ENCODE measurements around the gene HPSE.

HPSE gene

GRCh38 chr4:83361416-83362103 is 26.9 kb upstream of the HPSE start:
- POLR2A ChIA-PET: interaction anchor here (1.1 kb wide), 1 partner anchor 77 kb away, joined by 6 read pairs; the partner anchor contains the start of gene COQ2

GRCh38 chr4:83360018-83360417 is 25.4 kb upstream of the HPSE start:
- ChIA-PET POLR2A (no interaction called here), CTCF (no interaction called here)
- TF ChIP-seq BHLHE40 (IDR thresholded peaks at IDR 0.05; ENCODE audit: borderline replicate concordance): no peak
- TF ChIP-seq ELF4 (IDR thresholded peaks at IDR 0.05): no peak
- no peak for TF ChIP-seq FOXK2 (IDR thresholded peaks at IDR 0.05)
- TF ChIP-seq CTBP1 (IDR thresholded peaks at IDR 0.05; ENCODE audit: borderline replicate concordance): no peak
- no peak for TF ChIP-seq ZNF384 (IDR thresholded peaks at IDR 0.05)
- TF ChIP-seq HDGF (IDR thresholded peaks at IDR 0.05; ENCODE audit: borderline replicate concordance): no peak
- no peak for TF ChIP-seq ARNT (IDR thresholded peaks at IDR 0.05)
- TF ChIP-seq NFRKB (IDR thresholded peaks at IDR 0.05): no peak
- no peak for TF ChIP-seq FOXA1 (IDR thresholded peaks at IDR 0.05)
- TF ChIP-seq SUZ12 (IDR thresholded peaks at IDR 0.05): no peak
- no peak for TF ChIP-seq PKNOX1 (IDR thresholded peaks at IDR 0.05)
- no peak for TF ChIP-seq L3MBTL2 (conservative IDR thresholded peaks at IDR 0.05)
- TF ChIP-seq TARDBP (IDR thresholded peaks at IDR 0.05): no peak
- TF ChIP-seq SP1 (IDR thresholded peaks at IDR 0.05): no peak
- DNase-seq (ENCODE audit: extremely low spot score): no peak

More at GRCh38 chr4:83361416-83362103, 26.9 kb upstream of the HPSE start:
- TF ChIP-seq PKNOX1 (IDR thresholded peaks at IDR 0.05) (no peak), NFRKB (IDR thresholded peaks at IDR 0.05) (no peak), BHLHE40 (IDR thresholded peaks at IDR 0.05; ENCODE audit: borderline replicate concordance) (no peak), FOXM1 (IDR thresholded peaks at IDR 0.05; ENCODE audit: borderline replicate concordance) (no peak), CTBP1 (IDR thresholded peaks at IDR 0.05; ENCODE audit: borderline replicate concordance) (no peak), FOXK2 (IDR thresholded peaks at IDR 0.05) (no peak), SUZ12 (IDR thresholded peaks at IDR 0.05) (no peak), FOXA1 (IDR thresholded peaks at IDR 0.05) (no peak), L3MBTL2 (conservative IDR thresholded peaks at IDR 0.05) (no peak), ARNT (IDR thresholded peaks at IDR 0.05) (no peak)
- CTCF ChIA-PET: interaction anchor here (0.6 to 1.3 kb wide), 5 partner anchors 80 to 278 kb away, joined by 3 read pairs; no protein-coding TSS in a partner anchor
- DNase-seq (ENCODE audit: extremely low spot score): no peak

- no peak for DNase-seq (ENCODE audit: extremely low spot score)
- CTCF ChIA-PET: interaction anchor here (0.6 kb wide), 1 partner anchor 116 kb away, joined by 3 read pairs; no protein-coding TSS in a partner anchor
- no peak for TF ChIP-seq ARNT (IDR thresholded peaks at IDR 0.05)
- POLR2A ChIA-PET: no interaction called here
Observed at GRCh38 chr4:83358410-83358809, 23.8 kb upstream of the HPSE start.

- no peak for TF ChIP-seq FOXK2 (IDR thresholded peaks at IDR 0.05)
- no peak for TF ChIP-seq SUZ12 (IDR thresholded peaks at IDR 0.05)
- peak; percentile 18; the same call in 1 of the 2 replicates for TF ChIP-seq CTBP1 (IDR thresholded peaks at IDR 0.05; ENCODE audit: borderline replicate concordance)
- CTCF ChIA-PET: interaction anchor here (0.5 kb wide), 1 partner anchor 154 kb away, joined by 4 read pairs; no protein-coding TSS in a partner anchor
- no peak for DNase-seq (ENCODE audit: extremely low spot score)
- POLR2A ChIA-PET: interaction anchor here (1.1 kb wide), 2 partner anchors 22 to 99 kb away, joined by 3 to 4 read pairs; partner anchors contain the start of genes HELQ and MRPS18C
Observed at GRCh38 chr4:83356899-83357661, 22.4 kb upstream of the HPSE start.

GRCh38 chr4:83353516-83353915 is 18.9 kb upstream of the HPSE start:
- CTCF ChIA-PET: no interaction called here
- TF ChIP-seq FOXA1 (IDR thresholded peaks at IDR 0.05): no peak
- TF ChIP-seq FOXK2 (IDR thresholded peaks at IDR 0.05): no peak
- TF ChIP-seq SUZ12 (IDR thresholded peaks at IDR 0.05): no peak
- TF ChIP-seq TARDBP (IDR thresholded peaks at IDR 0.05): no peak
- TF ChIP-seq BHLHE40 (IDR thresholded peaks at IDR 0.05; ENCODE audit: borderline replicate concordance): no peak
- no peak for TF ChIP-seq SP1 (IDR thresholded peaks at IDR 0.05)
- TF ChIP-seq HDGF (IDR thresholded peaks at IDR 0.05; ENCODE audit: borderline replicate concordance): no peak
- no peak for TF ChIP-seq L3MBTL2 (conservative IDR thresholded peaks at IDR 0.05)
- no peak for TF ChIP-seq ZNF384 (IDR thresholded peaks at IDR 0.05)
- TF ChIP-seq ELF4 (IDR thresholded peaks at IDR 0.05): no peak
- no peak for DNase-seq (ENCODE audit: extremely low spot score)
- POLR2A ChIA-PET: no interaction called here

- TF ChIP-seq LEF1 (IDR thresholded peaks at IDR 0.05; ENCODE audit: borderline replicate concordance): no peak
- TF ChIP-seq FOXM1 (IDR thresholded peaks at IDR 0.05; ENCODE audit: borderline replicate concordance): no peak
- TF ChIP-seq BHLHE40 (IDR thresholded peaks at IDR 0.05; ENCODE audit: borderline replicate concordance): no peak
- no peak for TF ChIP-seq HDGF (IDR thresholded peaks at IDR 0.05; ENCODE audit: borderline replicate concordance)
- TF ChIP-seq ZNF384 (IDR thresholded peaks at IDR 0.05): no peak
- no peak for TF ChIP-seq PKNOX1 (IDR thresholded peaks at IDR 0.05)
- no peak for TF ChIP-seq TARDBP (IDR thresholded peaks at IDR 0.05)
- TF ChIP-seq ELF4 (IDR thresholded peaks at IDR 0.05): no peak
- TF ChIP-seq NFRKB (IDR thresholded peaks at IDR 0.05): no peak
- TF ChIP-seq SP1 (IDR thresholded peaks at IDR 0.05): no peak
- TF ChIP-seq SUZ12 (IDR thresholded peaks at IDR 0.05): no peak
- TF ChIP-seq L3MBTL2 (conservative IDR thresholded peaks at IDR 0.05): no peak
- TF ChIP-seq ARNT (IDR thresholded peaks at IDR 0.05): no peak
- TF ChIP-seq FOXA1 (IDR thresholded peaks at IDR 0.05): no peak
- ChIA-PET CTCF (no interaction called here), POLR2A (no interaction called here)
- DNase-seq (ENCODE audit: extremely low spot score): no peak
Observed at GRCh38 chr4:83348074-83348473, 13.4 kb upstream of the HPSE start.
